Measurements from ENCODE around the gene RASA2. TPM values are rescaled to one million over a fixed set of nuclear protein-coding genes. Genes with fewer than 3 reads are reported as not detected.

The RASA2 gene
- total RNA-seq, 2 donors from 2014 or later = 15.4 to 23.1 TPM

GRCh38 chr3:141642215-141642614 lies 155.4 kb downstream of the RASA2 start:
- Histone ChIP-seq H3K27me3 (replicated peaks; ENCODE audit: insufficient read depth) (no peaks in the 10 kb centered on the region), H3K27ac (no peak overlapping the region), H3K36me3 (no peaks in the 10 kb centered on the region), H3K4me1 (ENCODE audit: control insufficient read depth in 1 of 2, low read depth in 2 of 2) (no peaks in the 10 kb centered on the region), H3K4me3 (no peak overlapping the region), H3K9me3 (no peaks in the 10 kb centered on the region)
- no peak for TF ChIP-seq CTCF (IDR thresholded peaks at IDR 0.05)
- DNase-seq (ENCODE audit: low spot score) (no peak), ATAC-seq (ENCODE audit: insufficient number of reproducible peaks, low FRiP score, low read depth) (no peak)

DNA sequence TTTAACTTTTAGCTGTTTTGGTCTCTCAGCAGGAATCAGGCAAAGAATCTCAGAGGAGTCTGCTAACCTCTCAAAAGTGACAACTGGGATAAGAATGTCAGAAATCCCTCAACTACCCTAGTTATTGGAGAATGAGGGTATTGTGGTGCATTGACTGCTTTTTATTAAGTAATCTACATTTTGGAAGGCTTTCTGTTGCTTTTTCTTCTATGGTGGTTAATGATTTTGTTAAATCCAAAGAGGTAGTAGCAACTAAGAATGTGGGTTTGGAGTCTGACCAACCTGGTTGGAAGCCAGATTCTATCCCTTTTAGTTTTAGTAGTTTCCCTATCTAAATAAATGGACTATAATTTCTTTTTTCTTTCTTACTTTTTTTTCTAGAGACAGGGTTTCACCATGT lies 156.6 kb downstream of the RASA2 start:
- no peak for TF ChIP-seq CTCF (IDR thresholded peaks at IDR 0.05)
- H3K4me1 ChIP-seq (ENCODE audit: control insufficient read depth in 1 of 2, low read depth in 2 of 2) = no peaks in the 10 kb centered on the region
- ATAC-seq (ENCODE audit: insufficient number of reproducible peaks, low FRiP score, low read depth) = no peak
- no peak overlapping the region for H3K27ac ChIP-seq
- H3K36me3 ChIP-seq = no peaks in the 10 kb centered on the region
- H3K9me3 ChIP-seq = no peaks in the 10 kb centered on the region
- no peak overlapping the region for H3K4me3 ChIP-seq
- DNase-seq (ENCODE audit: low spot score) = no peak
- no peaks in the 10 kb centered on the region for H3K27me3 ChIP-seq (replicated peaks; ENCODE audit: insufficient read depth)

- no peak for DNase-seq (ENCODE audit: low spot score)
- no peak overlapping the region for H3K27ac ChIP-seq
These were observed 157.0 kb downstream of the RASA2 start for GRCh38 chr3:141643796-141644195.

GRCh38 chr3:141644931-141645330 lies 158.1 kb downstream of the RASA2 start:
- no peak for ATAC-seq (ENCODE audit: insufficient number of reproducible peaks, low FRiP score, low read depth)
- no peaks in the 10 kb centered on the region for H3K36me3 ChIP-seq
- TF ChIP-seq CTCF (IDR thresholded peaks at IDR 0.05) = peak; percentile 58
- no peaks in the 10 kb centered on the region for H3K4me1 ChIP-seq (ENCODE audit: control insufficient read depth in 1 of 2, low read depth in 2 of 2)
- H3K27me3 ChIP-seq (replicated peaks; ENCODE audit: insufficient read depth) = no peaks in the 10 kb centered on the region
- H3K4me3 ChIP-seq = no peak overlapping the region
- DNase-seq (ENCODE audit: low spot score) = peak; percentile 43
- no peak overlapping the region for H3K27ac ChIP-seq
- no peaks in the 10 kb centered on the region for H3K9me3 ChIP-seq

More at GRCh38 chr3:141643796-141644195, 157.0 kb downstream of the RASA2 start:
- Histone ChIP-seq H3K4me3 (no peak overlapping the region), H3K9me3 (no peaks in the 10 kb centered on the region), H3K27me3 (replicated peaks; ENCODE audit: insufficient read depth) (no peaks in the 10 kb centered on the region), H3K4me1 (ENCODE audit: control insufficient read depth in 1 of 2, low read depth in 2 of 2) (no peaks in the 10 kb centered on the region), H3K36me3 (no peaks in the 10 kb centered on the region)
- no peak for ATAC-seq (ENCODE audit: insufficient number of reproducible peaks, low FRiP score, low read depth)
- TF ChIP-seq CTCF (IDR thresholded peaks at IDR 0.05) = no peak

DNA sequence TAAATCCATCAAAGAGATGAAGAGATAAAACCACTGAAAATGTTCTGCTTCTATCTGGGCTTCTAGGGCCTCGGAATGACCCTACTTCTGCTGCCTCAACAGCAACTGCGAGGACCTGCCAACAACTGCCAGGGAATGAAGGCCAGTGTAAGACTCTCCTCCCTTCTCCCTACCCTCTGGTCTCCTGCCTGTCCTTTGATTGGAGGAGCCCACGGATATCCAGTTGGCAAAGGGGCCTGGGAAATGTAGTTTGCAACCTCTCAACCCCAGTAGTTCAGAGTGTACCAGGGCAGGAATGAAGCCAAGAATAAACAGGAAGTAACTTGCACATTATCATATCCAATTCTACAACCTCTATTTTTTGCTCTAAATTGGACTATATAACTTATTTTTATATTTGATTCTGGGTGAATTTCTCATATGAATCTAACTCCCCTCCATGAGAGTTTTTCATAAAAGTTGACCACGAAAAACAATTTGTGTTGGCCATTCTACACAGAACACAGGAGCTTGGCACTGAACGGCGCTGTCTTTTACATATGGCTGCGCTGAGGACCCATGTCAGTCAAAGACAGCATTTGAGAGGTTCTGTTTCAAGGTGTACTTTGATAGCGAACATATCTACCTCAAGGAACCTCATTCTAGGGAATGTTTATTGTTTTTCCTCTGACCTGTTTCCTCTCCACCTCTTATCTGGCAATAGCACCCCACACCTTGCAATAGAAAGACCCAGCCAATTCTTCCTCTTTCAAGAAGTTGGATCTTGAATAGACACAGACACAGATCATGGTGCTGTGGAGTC lies 160.1 kb downstream of the RASA2 start:
- TF ChIP-seq CTCF (IDR thresholded peaks at IDR 0.05) = no peak
- no peaks in the 10 kb centered on the region for H3K4me1 ChIP-seq (ENCODE audit: control insufficient read depth in 1 of 2, low read depth in 2 of 2)
- no peaks in the 10 kb centered on the region for H3K36me3 ChIP-seq

More for the DNA sequence above, 160.1 kb downstream of the RASA2 start:
- DNase-seq (ENCODE audit: low spot score) (no peak), ATAC-seq (ENCODE audit: insufficient number of reproducible peaks, low FRiP score, low read depth) (no peak)
- Histone ChIP-seq H3K27me3 (replicated peaks; ENCODE audit: insufficient read depth) (no peaks in the 10 kb centered on the region), H3K9me3 (no peaks in the 10 kb centered on the region), H3K27ac (no peak overlapping the region), H3K4me3 (no peak overlapping the region)
